Fibroblast of pulmonary artery (primary cell): Measurements from ENCODE around the gene CLEC4G.

ENCODE experiments used
- DNase-seq: peaks from one replicate; pipeline ENCODE4 v3.0.0-alpha.2; 2010; ENCODE audit warnings: low read depth
- H3K4me3 ChIP-seq: replicated peaks from 2 replicates; pipeline ENCODE4 v1.5.1; 2011; ENCODE audit warnings: low read depth, mild to moderate bottlenecking, control low read depth, low read length, moderate library complexity
- CTCF ChIP-seq: IDR thresholded peaks from 2 replicates; pipeline ENCODE4 v1.5.1; 2011; ENCODE audit warnings: mild to moderate bottlenecking, control low read depth, low read length, inconsistent platforms; ENCODE audit errors: missing control alignments

Gene CLEC4G

GRCh38 chr19:7678971-7679751 lies 52.7 kb downstream of the CLEC4G start:
- no peak for TF ChIP-seq CTCF
- no peak overlapping the region for H3K4me3 ChIP-seq
- no peak for DNase-seq
